Stimulated activated CD4-positive, alpha-beta T cell treated with anti-CD3 and anti-CD28 coated beads, Interleukin-2, amount 100 ng/mL, for 24 hours (primary cell): Measurements from ENCODE around the gene LMF2.

Experiments used
- DNase-seq, 2 donors: peaks; one replicate each; pipeline ENCODE4 v3.0.0-alpha.2; 2020

Gene LMF2

GRCh38 chr22:50507421-50507990, at the start of gene LMF2:
LMF2 (minus strand) TSS chr22:50507702; CDS start chr22:50507675, 27 bp downstream.
- peak; percentile 93 to 96 for DNase-seq

GRCh38 chr22:50556703-50557102, 49.2 kb upstream of the LMF2 start:
- no peak for DNase-seq

GRCh38 chr22:50553310-50553709, 45.8 kb upstream of the LMF2 start:
- no peak for DNase-seq

GRCh38 chr22:50551160-50551752, 43.8 kb upstream of the LMF2 start:
- no peak for DNase-seq

GRCh38 chr22:50550395-50550794, 42.9 kb upstream of the LMF2 start:
- DNase-seq: no peak

- no peak for DNase-seq
Observed at GRCh38 chr22:50548921-50549790, 41.7 kb upstream of the LMF2 start.

- DNase-seq: peak; percentile 63 to 66
Observed at GRCh38 chr22:50548040-50548920, 40.8 kb upstream of the LMF2 start.

- DNase-seq: no peak
Observed at GRCh38 chr22:50547263-50547985, 39.9 kb upstream of the LMF2 start.

GRCh38 chr22:50546326-50547262, 39.1 kb upstream of the LMF2 start:
- DNase-seq: no peak

- no peak for DNase-seq
Observed at GRCh38 chr22:50545522-50546325, 38.2 kb upstream of the LMF2 start, which contains the start of gene KLHDC7B. KLHDC7B (plus strand) TSS chr22:50545899; CDS start chr22:50546244, 345 bp downstream.

GRCh38 chr22:50544746-50545253, 37.3 kb upstream of the LMF2 start:
- peak in 1 of 2 donors; percentile 37 for DNase-seq

- peak; percentile 84 to 89 for DNase-seq
Observed at GRCh38 chr22:50544078-50544745, 36.7 kb upstream of the LMF2 start.

GRCh38 chr22:50542416-50542927, 35.0 kb upstream of the LMF2 start:
- DNase-seq: peak in 1 of 2 donors; percentile 47

- peak; percentile 26 to 36 for DNase-seq
Observed at GRCh38 chr22:50541667-50542026, 34.1 kb upstream of the LMF2 start.

- DNase-seq: peak in 1 of 2 donors; percentile 16
Observed at GRCh38 chr22:50540381-50540780, 32.9 kb upstream of the LMF2 start.

- DNase-seq: no peak
Observed at GRCh38 chr22:50537765-50538164, 30.3 kb upstream of the LMF2 start.

- DNase-seq: no peak
Observed at GRCh38 chr22:50536226-50536625, 28.7 kb upstream of the LMF2 start.

GRCh38 chr22:50535113-50535512, 27.6 kb upstream of the LMF2 start:
- DNase-seq: no peak
